IMR-90 (cell line): Measurements from ENCODE around the gene TSHZ3.

ENCODE experiments used
- CTCF ChIP-seq: conservative IDR thresholded peaks from 2 replicates; pipeline ENCODE4 v1.5.1; 2012; ENCODE audit warnings: mild to moderate bottlenecking, low read depth, low read length, improper control_type of control experiment
- POLR2A ChIP-seq: IDR thresholded peaks from 2 replicates; pipeline ENCODE4 v1.6.1; 2012; ENCODE audit warnings: mild to moderate bottlenecking, low read depth, low read length
- TF ChIP-seq, protein P1 (sequence below): fragments of 150-350 bp; IDR thresholded peaks from 2 replicates; pipeline ENCODE4 v1.6.1; 2017; ENCODE audit warnings: mild to moderate bottlenecking, antibody characterized with exemption, low read length, low read depth

DNA sequence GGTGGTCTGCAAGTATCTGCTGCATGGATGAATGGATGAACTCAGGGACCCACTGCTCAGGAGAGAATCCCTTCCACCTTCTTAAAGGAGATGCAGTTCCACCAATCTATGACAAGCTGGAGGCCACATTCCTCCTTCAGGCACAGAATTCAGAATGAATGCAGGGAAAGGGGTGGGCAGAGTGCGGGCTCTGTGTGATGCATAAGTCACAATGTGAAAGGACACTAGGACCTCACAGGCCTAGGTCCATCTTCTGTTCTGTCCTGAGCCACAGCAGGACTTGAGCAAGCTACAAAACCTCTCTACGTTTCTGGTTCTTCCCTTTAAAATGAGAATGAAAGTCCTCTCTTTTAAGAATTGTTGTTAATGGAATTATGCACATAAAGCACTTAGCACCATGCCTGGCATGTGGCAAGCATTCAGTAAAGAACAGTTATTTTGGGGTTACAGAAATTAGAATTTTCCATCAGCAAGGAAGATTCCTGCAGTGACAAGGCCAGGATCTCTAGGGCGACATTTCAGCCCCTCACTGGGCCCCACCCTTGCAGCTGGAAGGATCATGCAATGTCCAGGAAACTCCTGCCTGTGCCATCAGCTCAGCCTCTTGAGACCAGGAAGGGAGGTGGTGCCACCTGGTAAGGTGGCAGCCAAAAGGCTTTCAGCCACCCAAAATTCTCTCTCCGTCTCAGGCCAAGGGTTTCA is 38.7 kb downstream of the TSHZ3 start:
- TF ChIP-seq POLR2A (no peak), CTCF (no peak)
- TF ChIP-seq, protein P1, sequence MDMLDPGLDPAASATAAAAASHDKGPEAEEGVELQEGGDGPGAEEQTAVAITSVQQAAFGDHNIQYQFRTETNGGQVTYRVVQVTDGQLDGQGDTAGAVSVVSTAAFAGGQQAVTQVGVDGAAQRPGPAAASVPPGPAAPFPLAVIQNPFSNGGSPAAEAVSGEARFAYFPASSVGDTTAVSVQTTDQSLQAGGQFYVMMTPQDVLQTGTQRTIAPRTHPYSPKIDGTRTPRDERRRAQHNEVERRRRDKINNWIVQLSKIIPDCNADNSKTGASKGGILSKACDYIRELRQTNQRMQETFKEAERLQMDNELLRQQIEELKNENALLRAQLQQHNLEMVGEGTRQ = no peak
